ENCODE results near the gene HOXD8. TPM values are rescaled to one million over a fixed set of nuclear protein-coding genes. Genes with fewer than 3 reads are reported as not detected.

HOXD8 gene
- total and polyA plus RNA-seq, 9 of the 15 experiments (the other 6 are each of a cell fraction or from before 2014, with no cell fraction given) = 0.04 to 0.15 TPM; not detected in 7

DNA sequence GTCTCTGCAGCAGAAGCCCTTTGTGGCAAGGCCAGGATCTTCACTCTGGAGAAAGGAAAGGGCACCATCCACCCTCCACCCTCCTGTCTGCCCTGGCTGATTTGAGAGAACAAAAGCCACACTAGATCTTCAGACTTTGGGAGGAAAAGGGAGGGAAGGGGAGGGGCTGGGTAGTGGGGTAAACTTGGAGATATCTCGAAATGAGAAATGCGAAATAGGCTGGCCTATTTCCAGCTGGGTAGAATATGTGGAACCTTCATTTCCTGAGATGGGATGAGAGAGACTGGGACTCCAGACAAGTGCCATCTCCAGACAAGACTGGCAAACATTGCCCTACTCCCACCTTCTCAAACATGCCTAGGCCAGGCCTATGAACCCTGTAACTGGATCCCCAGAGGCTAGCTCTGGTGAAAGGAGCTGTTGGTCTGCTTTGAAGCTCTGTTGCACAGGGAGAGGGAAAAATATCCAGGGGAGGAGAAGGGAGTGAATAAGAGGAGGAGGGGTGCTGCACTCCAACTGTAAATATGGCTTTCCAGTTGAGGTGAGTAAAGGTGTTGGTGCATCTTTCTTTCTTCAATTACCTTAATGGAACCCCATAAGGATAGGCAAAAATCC, 28.2 kb upstream of the HOXD8 start (continued):
- TF ChIP-seq, protein P1, sequence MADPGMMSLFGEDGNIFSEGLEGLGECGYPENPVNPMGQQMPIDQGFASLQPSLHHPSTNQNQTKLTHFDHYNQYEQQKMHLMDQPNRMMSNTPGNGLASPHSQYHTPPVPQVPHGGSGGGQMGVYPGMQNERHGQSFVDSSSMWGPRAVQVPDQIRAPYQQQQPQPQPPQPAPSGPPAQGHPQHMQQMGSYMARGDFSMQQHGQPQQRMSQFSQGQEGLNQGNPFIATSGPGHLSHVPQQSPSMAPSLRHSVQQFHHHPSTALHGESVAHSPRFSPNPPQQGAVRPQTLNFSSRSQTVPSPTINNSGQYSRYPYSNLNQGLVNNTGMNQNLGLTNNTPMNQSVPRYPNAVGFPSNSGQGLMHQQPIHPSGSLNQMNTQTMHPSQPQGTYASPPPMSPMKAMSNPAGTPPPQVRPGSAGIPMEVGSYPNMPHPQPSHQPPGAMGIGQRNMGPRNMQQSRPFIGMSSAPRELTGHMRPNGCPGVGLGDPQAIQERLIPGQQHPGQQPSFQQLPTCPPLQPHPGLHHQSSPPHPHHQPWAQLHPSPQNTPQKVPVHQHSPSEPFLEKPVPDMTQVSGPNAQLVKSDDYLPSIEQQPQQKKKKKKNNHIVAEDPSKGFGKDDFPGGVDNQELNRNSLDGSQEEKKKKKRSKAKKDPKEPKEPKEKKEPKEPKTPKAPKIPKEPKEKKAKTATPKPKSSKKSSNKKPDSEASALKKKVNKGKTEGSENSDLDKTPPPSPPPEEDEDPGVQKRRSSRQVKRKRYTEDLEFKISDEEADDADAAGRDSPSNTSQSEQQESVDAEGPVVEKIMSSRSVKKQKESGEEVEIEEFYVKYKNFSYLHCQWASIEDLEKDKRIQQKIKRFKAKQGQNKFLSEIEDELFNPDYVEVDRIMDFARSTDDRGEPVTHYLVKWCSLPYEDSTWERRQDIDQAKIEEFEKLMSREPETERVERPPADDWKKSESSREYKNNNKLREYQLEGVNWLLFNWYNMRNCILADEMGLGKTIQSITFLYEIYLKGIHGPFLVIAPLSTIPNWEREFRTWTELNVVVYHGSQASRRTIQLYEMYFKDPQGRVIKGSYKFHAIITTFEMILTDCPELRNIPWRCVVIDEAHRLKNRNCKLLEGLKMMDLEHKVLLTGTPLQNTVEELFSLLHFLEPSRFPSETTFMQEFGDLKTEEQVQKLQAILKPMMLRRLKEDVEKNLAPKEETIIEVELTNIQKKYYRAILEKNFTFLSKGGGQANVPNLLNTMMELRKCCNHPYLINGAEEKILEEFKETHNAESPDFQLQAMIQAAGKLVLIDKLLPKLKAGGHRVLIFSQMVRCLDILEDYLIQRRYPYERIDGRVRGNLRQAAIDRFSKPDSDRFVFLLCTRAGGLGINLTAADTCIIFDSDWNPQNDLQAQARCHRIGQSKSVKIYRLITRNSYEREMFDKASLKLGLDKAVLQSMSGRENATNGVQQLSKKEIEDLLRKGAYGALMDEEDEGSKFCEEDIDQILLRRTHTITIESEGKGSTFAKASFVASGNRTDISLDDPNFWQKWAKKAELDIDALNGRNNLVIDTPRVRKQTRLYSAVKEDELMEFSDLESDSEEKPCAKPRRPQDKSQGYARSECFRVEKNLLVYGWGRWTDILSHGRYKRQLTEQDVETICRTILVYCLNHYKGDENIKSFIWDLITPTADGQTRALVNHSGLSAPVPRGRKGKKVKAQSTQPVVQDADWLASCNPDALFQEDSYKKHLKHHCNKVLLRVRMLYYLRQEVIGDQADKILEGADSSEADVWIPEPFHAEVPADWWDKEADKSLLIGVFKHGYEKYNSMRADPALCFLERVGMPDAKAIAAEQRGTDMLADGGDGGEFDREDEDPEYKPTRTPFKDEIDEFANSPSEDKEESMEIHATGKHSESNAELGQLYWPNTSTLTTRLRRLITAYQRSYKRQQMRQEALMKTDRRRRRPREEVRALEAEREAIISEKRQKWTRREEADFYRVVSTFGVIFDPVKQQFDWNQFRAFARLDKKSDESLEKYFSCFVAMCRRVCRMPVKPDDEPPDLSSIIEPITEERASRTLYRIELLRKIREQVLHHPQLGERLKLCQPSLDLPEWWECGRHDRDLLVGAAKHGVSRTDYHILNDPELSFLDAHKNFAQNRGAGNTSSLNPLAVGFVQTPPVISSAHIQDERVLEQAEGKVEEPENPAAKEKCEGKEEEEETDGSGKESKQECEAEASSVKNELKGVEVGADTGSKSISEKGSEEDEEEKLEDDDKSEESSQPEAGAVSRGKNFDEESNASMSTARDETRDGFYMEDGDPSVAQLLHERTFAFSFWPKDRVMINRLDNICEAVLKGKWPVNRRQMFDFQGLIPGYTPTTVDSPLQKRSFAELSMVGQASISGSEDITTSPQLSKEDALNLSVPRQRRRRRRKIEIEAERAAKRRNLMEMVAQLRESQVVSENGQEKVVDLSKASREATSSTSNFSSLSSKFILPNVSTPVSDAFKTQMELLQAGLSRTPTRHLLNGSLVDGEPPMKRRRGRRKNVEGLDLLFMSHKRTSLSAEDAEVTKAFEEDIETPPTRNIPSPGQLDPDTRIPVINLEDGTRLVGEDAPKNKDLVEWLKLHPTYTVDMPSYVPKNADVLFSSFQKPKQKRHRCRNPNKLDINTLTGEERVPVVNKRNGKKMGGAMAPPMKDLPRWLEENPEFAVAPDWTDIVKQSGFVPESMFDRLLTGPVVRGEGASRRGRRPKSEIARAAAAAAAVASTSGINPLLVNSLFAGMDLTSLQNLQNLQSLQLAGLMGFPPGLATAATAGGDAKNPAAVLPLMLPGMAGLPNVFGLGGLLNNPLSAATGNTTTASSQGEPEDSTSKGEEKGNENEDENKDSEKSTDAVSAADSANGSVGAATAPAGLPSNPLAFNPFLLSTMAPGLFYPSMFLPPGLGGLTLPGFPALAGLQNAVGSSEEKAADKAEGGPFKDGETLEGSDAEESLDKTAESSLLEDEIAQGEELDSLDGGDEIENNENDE (IDR thresholded peaks at IDR 0.05; ENCODE audit: low read depth, low read length) = no peak
- no peak for TF ChIP-seq CCNT2 (IDR thresholded peaks at IDR 0.05; ENCODE audit: borderline replicate concordance, extremely low read depth, insufficient read length, low read depth, low read length)
- no peak for TF ChIP-seq KLF16 (IDR thresholded peaks at IDR 0.05)
- TF ChIP-seq ZC3H11A (IDR thresholded peaks at IDR 0.05; ENCODE audit: low read depth, low read length) = no peak
- no peak for TF ChIP-seq ZNF699 (CRISPR knock-in tag; IDR thresholded peaks at IDR 0.05; ENCODE audit: insufficient replicate concordance)
- no peak for TF ChIP-seq ZNF436 (CRISPR knock-in tag; IDR thresholded peaks at IDR 0.05)
- no peak for TF ChIP-seq TRIM28 (IDR thresholded peaks at IDR 0.05)
- TF ChIP-seq ELK1 (CRISPR knock-in tag; IDR thresholded peaks at IDR 0.05) = no peak

Measured in K562 (cell line).